DND-41 (cell line): ENCODE results near the gene PSMD6.

ENCODE experiments used
- CTCF ChIP-seq: IDR thresholded peaks from 2 replicates; pipeline ENCODE4 v1.5.1; 2012; ENCODE audit warnings: borderline replicate concordance, low read length, moderate library complexity, mild to moderate bottlenecking; ENCODE audit not compliant: poor library complexity, severe bottlenecking; ENCODE audit errors: extremely low read depth
- EZH2 ChIP-seq: IDR thresholded peaks from 3 replicates; pipeline ENCODE4 v1.6.1; 2012; ENCODE audit warnings: borderline replicate concordance, low read depth, mild to moderate bottlenecking, moderate library complexity, low read length, inconsistent platforms; ENCODE audit not compliant: severe bottlenecking

GRCh38 chr3:63995086-63995485 lies 28.2 kb downstream of the PSMD6 start:
- TF ChIP-seq CTCF (no peak), EZH2 (no peak)
